GM19035 (cell line): ENCODE results near the gene FMNL3.
A peak's percentile ranks its signal among the peaks of the same experiment; 100 is the strongest.

Experiments
- ATAC-seq: cut with Tn5 transposase; IDR thresholded peaks from one replicate; pipeline ENCODE4 v1.9.1; 2021; ENCODE audit not compliant: unreplicated experiment

The FMNL3 gene

GRCh38 chr12:49655595-49656236 lies 51.5 kb downstream of the FMNL3 start:
- no peak for ATAC-seq

- no peak for ATAC-seq
These were observed 52.5 kb downstream of the FMNL3 start for GRCh38 chr12:49654715-49655114.

- no peak for ATAC-seq
These were observed 54.2 kb downstream of the FMNL3 start for GRCh38 chr12:49652921-49653520.

GRCh38 chr12:49651855-49652254 lies 55.4 kb downstream of the FMNL3 start:
- no peak for ATAC-seq

- ATAC-seq, result no peak
These were observed 57.3 kb downstream of the FMNL3 start for GRCh38 chr12:49649892-49650291.

GRCh38 chr12:49649445-49649844 lies 57.8 kb downstream of the FMNL3 start:
- ATAC-seq, result no peak

- ATAC-seq, result no peak
These were observed 58.5 kb downstream of the FMNL3 start for GRCh38 chr12:49648712-49649003.

GRCh38 chr12:49647827-49648711 lies 59.1 kb downstream of the FMNL3 start:
- no peak for ATAC-seq

GRCh38 chr12:49646871-49647654 lies 60.1 kb downstream of the FMNL3 start:
- ATAC-seq, result no peak

- no peak for ATAC-seq
These were observed 60.8 kb downstream of the FMNL3 start for GRCh38 chr12:49646331-49646830.

- ATAC-seq, result no peak
These were observed 61.8 kb downstream of the FMNL3 start for GRCh38 chr12:49645146-49646039.

- ATAC-seq, result no peak
These were observed 62.6 kb downstream of the FMNL3 start for GRCh38 chr12:49644620-49644994.

GRCh38 chr12:49643961-49644619 lies 63.1 kb downstream of the FMNL3 start:
- no peak for ATAC-seq

- no peak for ATAC-seq
These were observed 64.1 kb downstream of the FMNL3 start for GRCh38 chr12:49643135-49643534.

GRCh38 chr12:49642370-49642802 lies 64.8 kb downstream of the FMNL3 start:
- ATAC-seq, result no peak

GRCh38 chr12:49641748-49642369 lies 65.3 kb downstream of the FMNL3 start:
- no peak for ATAC-seq

- ATAC-seq, result peak; percentile 58
These were observed 70.0 kb downstream of the FMNL3 start for GRCh38 chr12:49636979-49637755.

GRCh38 chr12:49636574-49636973 lies 70.6 kb downstream of the FMNL3 start:
- ATAC-seq, result no peak
